Right ventricle myocardium inferior (tissue), 1 donor: ENCODE measurements around the gene PAH. TPM values are rescaled to one million over a fixed set of nuclear protein-coding genes. Genes with fewer than 3 reads are reported as not detected.
"Not testable (repeated sequence)": the region's sequence is repeated elsewhere in the genome, so short reads cannot be mapped to it uniquely, and the experiment has no call there.

Experiments used
- ATAC-seq: fragments of 200-7000 bp; cut with Tn5 transposase; one replicate; pipeline ENCODE4 v1.9.1; 2020; ENCODE audit warnings: mild to moderate bottlenecking, moderate library complexity
- DNase-seq: peaks from one replicate; pipeline ENCODE4 v3.0.0; 2021; ENCODE audit errors: missing footprints
- intact Hi-C: fragments of 100-400 bp; cut with DNase I; formaldehyde crosslinking; loops from one replicate; pipeline ENCODE4 v1.11.0; 2022
- total RNA-seq: library from RNA; stranded (reverse); fragmentation: NEBNext Ultra II Directional; extraction: Animal tissue kit (Norgen Biotek cat#: 25700); gene quantifications from one replicate; pipeline ENCODE4 v1.2.1, GENCODE V29; 2021
- donor health status: DM: no; HTN: yes; CAD: no; lungs with severe emphysema.

Gene PAH
- total RNA-seq, 1 donor from 2014 or later, result not detected

- DNase-seq (no peak), ATAC-seq (no peak)
- intact Hi-C loops, result no loop called here
These were observed 65.8 kb downstream of the PAH start for GRCh38 chr12:102851246-102851645.

GRCh38 chr12:102849722-102850447 lies 67.2 kb downstream of the PAH start:
- ATAC-seq, result no peak
- intact Hi-C loops, result no loop called here
- DNase-seq, result no peak

- intact Hi-C loops, result no loop called here
- no peak for DNase-seq
- no peak for ATAC-seq
These were observed 68.2 kb downstream of the PAH start for GRCh38 chr12:102848832-102849231.

GRCh38 chr12:102847131-102847530 lies 69.9 kb downstream of the PAH start:
- intact Hi-C loops, result no loop called here
- no peak for ATAC-seq
- DNase-seq, result no peak

GRCh38 chr12:102833687-102834441 lies 83.2 kb downstream of the PAH start:
- DNase-seq (no peak), ATAC-seq (no peak)
- intact Hi-C loops, result no loop called here

GRCh38 chr12:102832826-102833225 lies 84.2 kb downstream of the PAH start:
- DNase-seq, ATAC-seq, intact Hi-C loops: not testable (repeated sequence)

GRCh38 chr12:102824218-102824835 lies 92.7 kb downstream of the PAH start:
- intact Hi-C loops, result no loop called here
- peak; percentile 74 for DNase-seq
- ATAC-seq, result no peak

- intact Hi-C loops, result no loop called here
- no peak for ATAC-seq
- DNase-seq, result no peak
These were observed 95.9 kb downstream of the PAH start for GRCh38 chr12:102821149-102821548.

GRCh38 chr12:102816816-102817434 lies 100.1 kb downstream of the PAH start:
- no peak for DNase-seq
- ATAC-seq, result no peak
- intact Hi-C loops, result no loop called here

GRCh38 chr12:102814691-102815367 lies 102.2 kb downstream of the PAH start:
- ATAC-seq (peak; percentile 46), DNase-seq (no peak)
- intact Hi-C loops, result no loop called here

- no peak for DNase-seq
- no peak for ATAC-seq
- intact Hi-C loops, result no loop called here
These were observed 104.7 kb downstream of the PAH start for GRCh38 chr12:102812344-102812743.

- no peak for ATAC-seq
- intact Hi-C loops, result no loop called here
- no peak for DNase-seq
These were observed 105.8 kb downstream of the PAH start for GRCh38 chr12:102811110-102811737.

- ATAC-seq, result no peak
- intact Hi-C loops, result no loop called here
These were observed 108.6 kb downstream of the PAH start for GRCh38 chr12:102808412-102808811.

GRCh38 chr12:102806592-102806991 lies 110.5 kb downstream of the PAH start:
- intact Hi-C loops, result no loop called here
- no peak for ATAC-seq

More at GRCh38 chr12:102808412-102808811, 108.6 kb downstream of the PAH start:
- DNase-seq, result no peak

GRCh38 chr12:102806110-102806509 lies 110.9 kb downstream of the PAH start:
- intact Hi-C loops, result no loop called here
- ATAC-seq, result no peak
- no peak for DNase-seq

More at GRCh38 chr12:102806592-102806991, 110.5 kb downstream of the PAH start:
- no peak for DNase-seq

- DNase-seq (no peak), ATAC-seq (no peak)
- intact Hi-C loops, result no loop called here
These were observed 116.5 kb downstream of the PAH start for GRCh38 chr12:102800565-102800964.

- ATAC-seq (no peak), DNase-seq (no peak)
- intact Hi-C loops, result no loop called here
These were observed 117.8 kb downstream of the PAH start for GRCh38 chr12:102799229-102799628.

- DNase-seq (no peak), ATAC-seq (no peak)
- intact Hi-C loops, result no loop called here
These were observed 119.5 kb downstream of the PAH start for GRCh38 chr12:102797528-102797927.
